HepG2 (cell line): ENCODE measurements around the gene FAM228B. TPM values are rescaled to one million over a fixed set of nuclear protein-coding genes. Genes with fewer than 3 reads are reported as not detected.
A peak's percentile ranks its signal among the peaks of the same experiment; 100 is the strongest.

ENCODE experiments used
- CEBPG ChIP-seq: IDR thresholded peaks from 2 replicates; pipeline ENCODE4 v1.6.1; 2016
- CENPT ChIP-seq: sonication (generic); formaldehyde crosslinking; IDR thresholded peaks from 2 replicates; pipeline ENCODE4 v1.8.0; 2022; ENCODE audit warnings: low read depth, mild to moderate bottlenecking, moderate library complexity, missing genetic modification reagents
- ELF3 ChIP-seq: IDR thresholded peaks from 2 replicates; pipeline ENCODE4 v1.6.1; 2016; ENCODE audit warnings: missing genetic modification reagents, missing compliant biosample characterization
- EP300 ChIP-seq, 3 experiments: sonication (generic) in 1 of 3; formaldehyde crosslinking in 1 of 3; IDR thresholded peaks; 2 replicates each; pipeline versions ENCODE4 v1.5.1 to v1.6.1; 2011 to 2020; ENCODE audit warnings: low read depth in 2 of 3, low read length in 2 of 3, borderline replicate concordance in 1 of 3, improper control_type of control experiment in 1 of 3, mild to moderate bottlenecking in 1 of 3, missing genetic modification reagents in 1 of 3, moderate library complexity in 1 of 3
- FOXP1 ChIP-seq, 2 experiments: fragments of 450-650 bp in 1 of 2; IDR thresholded peaks; 2 replicates each; pipeline ENCODE4 v1.6.1; 2017 to 2018; ENCODE audit warnings: antibody characterized with exemption in 1 of 2
- GFI1 ChIP-seq: sonication (generic); formaldehyde crosslinking; IDR thresholded peaks from 2 replicates; pipeline ENCODE4 v1.5.0; 2020; ENCODE audit warnings: missing genetic modification reagents, mild to moderate bottlenecking, borderline replicate concordance
- HDAC1 ChIP-seq: sonication (generic); formaldehyde crosslinking; IDR thresholded peaks from 2 replicates; pipeline ENCODE4 v1.5.1; 2020; ENCODE audit warnings: mild to moderate bottlenecking, missing genetic modification reagents
- MED1 ChIP-seq: sonication (generic); formaldehyde crosslinking; IDR thresholded peaks from 2 replicates; pipeline ENCODE4 v1.4.0; 2020; ENCODE audit warnings: missing genetic modification reagents
- NFYB ChIP-seq: sonication (generic); formaldehyde crosslinking; IDR thresholded peaks from 2 replicates; pipeline ENCODE4 v1.4.0; 2020; ENCODE audit warnings: missing genetic modification reagents
- PITX1 ChIP-seq: sonication (generic); formaldehyde crosslinking; IDR thresholded peaks from 2 replicates; pipeline ENCODE4 v1.5.1; 2020; ENCODE audit warnings: mild to moderate bottlenecking, missing genetic modification reagents
- PRDM4 ChIP-seq: sonication (generic); formaldehyde crosslinking; IDR thresholded peaks from 2 replicates; pipeline ENCODE4 v1.9.0; 2021; ENCODE audit warnings: missing genetic modification reagents, borderline replicate concordance
- RARA ChIP-seq: IDR thresholded peaks from 2 replicates; pipeline ENCODE4 v1.6.1; 2016; ENCODE audit warnings: missing genetic modification reagents, missing compliant biosample characterization
- REL ChIP-seq: sonication (generic); formaldehyde crosslinking; conservative IDR thresholded peaks from 2 replicates; pipeline ENCODE4 v1.8.0; 2022; ENCODE audit warnings: mild to moderate bottlenecking, missing genetic modification reagents, moderate library complexity
- SOX6 ChIP-seq, 2 experiments: fragments of 450-650 bp in 1 of 2; sonication (generic) in 1 of 2; formaldehyde crosslinking in 1 of 2; IDR thresholded peaks; 2 replicates each; pipeline versions ENCODE4 v1.4.0 to v1.6.1; 2017 to 2020; ENCODE audit warnings: antibody characterized with exemption in 1 of 2, mild to moderate bottlenecking in 1 of 2, missing genetic modification reagents in 1 of 2
- SRY ChIP-seq: sonication (generic); formaldehyde crosslinking; IDR thresholded peaks from 2 replicates; pipeline ENCODE4 v1.8.0; 2022; ENCODE audit warnings: mild to moderate bottlenecking, missing genetic modification reagents
- TMF1 ChIP-seq: sonication (generic); formaldehyde crosslinking; IDR thresholded peaks from 2 replicates; pipeline ENCODE4 v1.8.1; 2022; ENCODE audit warnings: low read depth, missing genetic modification reagents
- ZNF264 ChIP-seq: sonication (generic); formaldehyde crosslinking; IDR thresholded peaks from 2 replicates; pipeline ENCODE4 v1.4.0; 2020; ENCODE audit warnings: missing genetic modification reagents
- ZNF614 ChIP-seq: IDR thresholded peaks from 2 replicates; pipeline ENCODE4 v1.6.1; 2018; ENCODE audit warnings: missing biosample characterization, missing genetic modification reagents, inconsistent platforms, borderline replicate concordance
- polyA plus RNA-seq, 8 experiments: library from polyadenylated mRNA; depleted of rRNA in 3 of 8; stranded (reverse) in 7 of 8; unstranded in 1 of 8; fragments of >200 nt; fragmentation: Illumina TruSeq in 4 of 8; extraction: Trizol in 4 of 8; gene quantifications; 2 replicates each; pipeline versions ENCODE4 v1.2.1 to v1.2.3, GENCODE V29; 2011 to 2016; ENCODE audit warnings: low read depth in 4 of 8, missing spikeins in 1 of 8, mixed read lengths in 1 of 8; ENCODE audit not compliant: insufficient read depth in 1 of 8
- total RNA-seq, 5 experiments: library from RNA; depleted of rRNA; stranded (reverse); fragments of >200 nt; fragmentation: Illumina TruSeq; extraction: Trizol; gene quantifications; 2 replicates each; pipeline ENCODE4 v1.2.3, GENCODE V29; 2016; ENCODE audit warnings: low read depth in 1 of 5
- TF ChIP-seq, protein P1 (sequence below): sonication (generic); formaldehyde crosslinking; conservative IDR thresholded peaks from 2 replicates; pipeline ENCODE4 v1.4.0; 2020; ENCODE audit warnings: mild to moderate bottlenecking, missing genetic modification reagents, moderate library complexity
- TF ChIP-seq, protein P2 (sequence below): sonication (generic); formaldehyde crosslinking; IDR thresholded peaks from 2 replicates; pipeline ENCODE4 v1.4.0; 2020; ENCODE audit warnings: missing genetic modification reagents, borderline replicate concordance
- TF ChIP-seq, protein P3 (sequence below): sonication (generic); formaldehyde crosslinking; IDR thresholded peaks from 2 replicates; pipeline ENCODE4 v1.8.0; 2022; ENCODE audit warnings: mild to moderate bottlenecking, missing genetic modification reagents, moderate library complexity

The FAM228B gene
- total and polyA plus RNA-seq, 2 of the 13 experiments (the other 11 are each of a cell fraction or from before 2014, with no cell fraction given) = 0.79 to 1.1 TPM

DNA sequence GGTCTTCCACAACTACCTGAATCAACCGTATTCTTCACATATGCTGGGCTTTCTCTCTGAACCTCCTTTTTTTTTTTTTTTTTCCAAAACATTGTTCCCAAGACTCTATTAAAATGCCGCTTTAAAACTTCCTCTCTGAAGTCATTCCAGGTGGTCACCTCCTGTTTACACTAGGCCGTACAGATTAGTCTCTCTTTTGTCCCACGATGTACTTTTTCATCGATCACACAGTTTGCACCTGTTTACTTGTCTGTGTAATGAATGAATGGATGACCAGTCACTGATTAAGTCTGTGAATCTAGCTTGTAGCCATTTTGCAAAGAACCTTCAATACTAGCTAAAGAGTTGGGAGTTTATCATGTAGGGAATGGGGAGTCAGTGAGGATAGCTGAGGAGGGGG lies 34.9 kb downstream of the FAM228B start (continued):
- TF ChIP-seq HDAC1 (0 out of 2 replicates have a peak, but pooled peaks have one; percentile 24), NFYB (no peak), CENPT (CRISPR knock-in tag) (no peak), PRDM4 (CRISPR knock-in tag) (no peak), SOX6 (IDR thresholded peaks at IDR 0.05) (no peak), SOX6 (CRISPR knock-in tag; IDR thresholded peaks at IDR 0.05) (peak; percentile 93), REL (CRISPR knock-in tag) (no peak), TMF1 (CRISPR knock-in tag) (no peak), ZNF614 (CRISPR knock-in tag) (no peak), ZNF264 (CRISPR knock-in tag) (0 out of 2 replicates have a peak, but pooled peaks have one; percentile 8), EP300 (IDR thresholded peaks at IDR 0.05; ENCODE audit: low read depth in 2 of 2, low read length in 2 of 2) (peak in 1 of 2 experiments; percentile 55; a peak in 1 of 4 replicates), EP300 (CRISPR knock-in tag; IDR thresholded peaks at IDR 0.05; ENCODE audit: borderline replicate concordance) (no peak), FOXP1 (IDR thresholded peaks at IDR 0.05) (no peak), FOXP1 (CRISPR knock-in tag; IDR thresholded peaks at IDR 0.05) (peak; percentile 94), SRY (CRISPR knock-in tag) (no peak), ELF3 (CRISPR knock-in tag) (peak; percentile 61), GFI1 (CRISPR knock-in tag) (peak; percentile 19; the same call in 1 of the 2 replicates), CEBPG (CRISPR knock-in tag) (peak; percentile 11; the same call in 1 of the 2 replicates), RARA (peak; percentile 47; the same call in 1 of the 2 replicates), MED1 (CRISPR knock-in tag) (no peak), PITX1 (CRISPR knock-in tag) (peak; percentile 76; the same call in 1 of the 2 replicates)
- TF ChIP-seq, protein P1, sequence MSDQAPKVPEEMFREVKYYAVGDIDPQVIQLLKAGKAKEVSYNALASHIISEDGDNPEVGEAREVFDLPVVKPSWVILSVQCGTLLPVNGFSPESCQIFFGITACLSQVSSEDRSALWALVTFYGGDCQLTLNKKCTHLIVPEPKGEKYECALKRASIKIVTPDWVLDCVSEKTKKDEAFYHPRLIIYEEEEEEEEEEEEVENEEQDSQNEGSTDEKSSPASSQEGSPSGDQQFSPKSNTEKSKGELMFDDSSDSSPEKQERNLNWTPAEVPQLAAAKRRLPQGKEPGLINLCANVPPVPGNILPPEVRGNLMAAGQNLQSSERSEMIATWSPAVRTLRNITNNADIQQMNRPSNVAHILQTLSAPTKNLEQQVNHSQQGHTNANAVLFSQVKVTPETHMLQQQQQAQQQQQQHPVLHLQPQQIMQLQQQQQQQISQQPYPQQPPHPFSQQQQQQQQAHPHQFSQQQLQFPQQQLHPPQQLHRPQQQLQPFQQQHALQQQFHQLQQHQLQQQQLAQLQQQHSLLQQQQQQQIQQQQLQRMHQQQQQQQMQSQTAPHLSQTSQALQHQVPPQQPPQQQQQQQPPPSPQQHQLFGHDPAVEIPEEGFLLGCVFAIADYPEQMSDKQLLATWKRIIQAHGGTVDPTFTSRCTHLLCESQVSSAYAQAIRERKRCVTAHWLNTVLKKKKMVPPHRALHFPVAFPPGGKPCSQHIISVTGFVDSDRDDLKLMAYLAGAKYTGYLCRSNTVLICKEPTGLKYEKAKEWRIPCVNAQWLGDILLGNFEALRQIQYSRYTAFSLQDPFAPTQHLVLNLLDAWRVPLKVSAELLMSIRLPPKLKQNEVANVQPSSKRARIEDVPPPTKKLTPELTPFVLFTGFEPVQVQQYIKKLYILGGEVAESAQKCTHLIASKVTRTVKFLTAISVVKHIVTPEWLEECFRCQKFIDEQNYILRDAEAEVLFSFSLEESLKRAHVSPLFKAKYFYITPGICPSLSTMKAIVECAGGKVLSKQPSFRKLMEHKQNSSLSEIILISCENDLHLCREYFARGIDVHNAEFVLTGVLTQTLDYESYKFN = 0 out of 2 replicates have a peak, but pooled peaks have one; percentile 23
- TF ChIP-seq, protein P2, sequence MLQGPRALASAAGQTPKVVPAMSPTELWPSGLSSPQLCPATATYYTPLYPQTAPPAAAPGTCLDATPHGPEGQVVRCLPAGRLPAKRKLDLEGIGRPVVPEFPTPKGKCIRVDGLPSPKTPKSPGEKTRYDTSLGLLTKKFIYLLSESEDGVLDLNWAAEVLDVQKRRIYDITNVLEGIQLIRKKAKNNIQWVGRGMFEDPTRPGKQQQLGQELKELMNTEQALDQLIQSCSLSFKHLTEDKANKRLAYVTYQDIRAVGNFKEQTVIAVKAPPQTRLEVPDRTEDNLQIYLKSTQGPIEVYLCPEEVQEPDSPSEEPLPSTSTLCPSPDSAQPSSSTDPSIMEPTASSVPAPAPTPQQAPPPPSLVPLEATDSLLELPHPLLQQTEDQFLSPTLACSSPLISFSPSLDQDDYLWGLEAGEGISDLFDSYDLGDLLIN = no peak
- TF ChIP-seq, protein P3, sequence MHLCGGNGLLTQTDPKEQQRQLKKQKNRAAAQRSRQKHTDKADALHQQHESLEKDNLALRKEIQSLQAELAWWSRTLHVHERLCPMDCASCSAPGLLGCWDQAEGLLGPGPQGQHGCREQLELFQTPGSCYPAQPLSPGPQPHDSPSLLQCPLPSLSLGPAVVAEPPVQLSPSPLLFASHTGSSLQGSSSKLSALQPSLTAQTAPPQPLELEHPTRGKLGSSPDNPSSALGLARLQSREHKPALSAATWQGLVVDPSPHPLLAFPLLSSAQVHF (CRISPR knock-in tag) = no peak
